T-helper 17 cell (primary cell): ENCODE results near the gene CRLF2. TPM values are rescaled to one million over a fixed set of nuclear protein-coding genes. Genes with fewer than 3 reads are reported as not detected.
"Not testable (repeated sequence)": the region's sequence is repeated elsewhere in the genome, so short reads cannot be mapped to it uniquely, and the experiment has no call there.

Experiments
- ATAC-seq: fragments of 150-1000 bp; cut with Tn5 transposase; 2 replicates; pipeline ENCODE4 v1.10.0; 2021; ENCODE audit warnings: mild to moderate bottlenecking, moderate library complexity
- DNase-seq, 3 donors: peaks; one replicate each; pipeline versions ENCODE4 v3.0.0 to v3.0.0-alpha.2; 2020 to 2021
- H3K9me3 ChIP-seq: one replicate; pipeline ENCODE4 v1.7.0; 2013; ENCODE audit warnings: low read length, mild to moderate bottlenecking; ENCODE audit not compliant: control insufficient read depth, poor library complexity, severe bottlenecking
- H3K27ac Mint-ChIP-seq: one replicate; pipeline ENCODE4 v1.8.0; 2022; ENCODE audit warnings: mild to moderate bottlenecking, moderate library complexity, mixed read lengths
- H3K27me3 Mint-ChIP-seq: one replicate; pipeline ENCODE4 v1.8.0; 2022; ENCODE audit warnings: mixed read lengths
- H3K36me3 Mint-ChIP-seq: one replicate; pipeline ENCODE4 v1.8.0; 2022; ENCODE audit warnings: low read depth, mixed read lengths
- H3K4me1 Mint-ChIP-seq: one replicate; pipeline ENCODE4 v1.8.0; 2022; ENCODE audit warnings: mild to moderate bottlenecking, mixed read lengths
- H3K4me3 Mint-ChIP-seq: one replicate; pipeline ENCODE4 v1.8.0; 2022; ENCODE audit warnings: mild to moderate bottlenecking, moderate library complexity, mixed read lengths
- total RNA-seq, 4 donors: library from RNA in 2 of 4; stranded (reverse) in 2 of 4; gene quantifications; one replicate each; pipeline ENCODE4 v1.2.3 and lab custom pipeline; 2022 to 2026

The CRLF2 gene
- total RNA-seq, 2 donors from 2014 or later = 0.26 to 0.40 TPM

DNA sequence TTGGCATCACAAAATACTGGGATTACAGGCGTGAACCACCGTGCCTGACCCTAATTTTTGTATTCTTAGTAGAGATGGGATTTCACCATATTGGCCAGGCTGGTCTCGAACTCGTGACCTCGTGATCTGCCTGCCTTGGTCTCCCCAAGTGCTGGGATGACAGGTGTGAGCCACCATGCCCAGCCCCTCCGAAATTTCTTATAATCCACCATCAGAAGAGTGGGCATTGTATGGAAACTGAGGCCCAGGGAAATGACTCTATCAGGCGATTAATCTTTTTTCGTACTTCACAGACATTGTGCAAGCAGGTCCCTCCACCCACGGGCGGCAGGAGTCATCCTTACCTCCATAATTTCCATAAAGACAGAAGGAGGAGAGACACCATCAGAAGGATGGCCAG is 16.0 kb downstream of the CRLF2 start:
- DNase-seq (no peak), ATAC-seq (no peak)
- no peaks in the 10 kb centered on the region for H3K4me1 Mint-ChIP-seq
- H3K4me3 Mint-ChIP-seq = no peak overlapping the region
- H3K27me3 Mint-ChIP-seq = no peaks in the 10 kb centered on the region
- H3K27ac Mint-ChIP-seq = no peak overlapping the region
- no peaks in the 10 kb centered on the region for H3K9me3 ChIP-seq
- H3K36me3 Mint-ChIP-seq = no peaks in the 10 kb centered on the region

DNA sequence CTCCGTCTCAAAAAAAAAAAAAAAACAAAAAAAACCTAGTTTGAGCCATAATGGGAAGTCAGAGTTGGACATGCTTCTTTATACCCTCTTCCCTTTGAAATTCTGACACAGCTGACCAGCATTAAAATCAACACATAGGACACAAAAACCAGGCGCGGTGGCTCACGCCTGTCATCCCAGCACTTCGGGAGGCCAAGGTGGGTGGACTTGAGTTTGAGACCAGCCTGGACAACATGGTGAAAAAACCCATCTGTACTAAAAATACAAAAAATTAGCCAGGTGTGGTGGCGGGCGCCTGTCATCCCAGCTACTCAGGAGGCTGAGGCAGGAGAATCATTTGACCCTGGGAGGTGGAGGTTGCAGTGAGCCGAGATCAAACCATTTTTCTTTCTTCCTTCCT is 20.3 kb downstream of the CRLF2 start:
- not testable (repeated sequence) for H3K27ac Mint-ChIP-seq

DNA sequence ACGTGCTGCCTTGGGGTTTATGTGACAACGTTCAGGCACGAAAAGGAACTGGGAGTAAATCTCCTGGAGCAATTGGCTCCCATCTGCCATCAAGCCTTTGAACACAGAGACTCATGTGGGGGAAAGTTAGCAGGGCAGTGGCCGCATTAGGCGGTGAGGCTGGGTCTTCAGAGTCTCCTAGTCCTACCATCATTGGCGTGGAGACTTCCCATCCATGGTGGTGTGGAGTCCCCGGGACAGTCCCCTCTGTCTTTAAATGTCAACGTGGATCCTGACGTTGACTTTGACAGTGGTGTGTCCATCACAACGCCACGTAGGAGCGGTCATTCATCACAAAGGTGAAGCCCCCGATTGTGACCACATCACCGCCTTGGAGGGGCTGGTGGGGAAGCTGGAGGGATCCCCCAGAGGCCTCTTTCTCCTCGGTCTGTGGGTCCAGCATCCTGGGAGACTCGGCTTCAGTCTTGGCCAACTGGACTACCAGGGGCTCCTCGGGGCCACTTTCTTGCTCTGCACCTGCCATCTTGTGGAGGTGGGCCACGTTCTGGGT is 21.8 kb downstream of the CRLF2 start:
- ATAC-seq (no peak), DNase-seq (no peak)
- H3K4me3 Mint-ChIP-seq = no peak overlapping the region

More for the DNA sequence above, 20.3 kb downstream of the CRLF2 start:
- not testable (repeated sequence) for ATAC-seq, H3K36me3 Mint-ChIP-seq, H3K4me3 Mint-ChIP-seq, H3K9me3 ChIP-seq, H3K4me1 Mint-ChIP-seq, H3K27me3 Mint-ChIP-seq, DNase-seq

DNA sequence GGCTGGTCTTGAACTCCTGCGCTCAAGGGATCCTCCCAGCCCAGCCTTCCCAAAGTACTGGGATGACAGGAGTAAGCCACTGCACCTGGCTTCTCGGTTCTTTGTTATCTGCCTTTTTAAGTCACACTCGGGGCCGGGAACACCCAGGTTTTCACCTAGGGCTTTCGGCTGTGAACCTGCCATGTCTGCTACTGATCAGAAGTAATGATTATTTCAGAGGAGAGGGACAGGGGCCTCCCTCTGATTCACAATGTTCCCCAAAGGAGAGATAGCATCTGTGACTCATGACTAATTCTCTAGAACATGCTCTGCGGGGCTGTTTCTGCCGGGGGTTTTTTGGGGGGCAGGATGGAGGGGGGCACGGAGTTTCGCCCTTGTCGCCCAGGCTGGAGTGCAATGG is 26.9 kb downstream of the CRLF2 start:
- Mint-ChIP-seq H3K27ac (no peak overlapping the region), H3K4me1 (no peaks in the 10 kb centered on the region), H3K4me3 (no peak overlapping the region), H3K36me3 (no peaks in the 10 kb centered on the region), H3K27me3 (no peaks in the 10 kb centered on the region)
- no peaks in the 10 kb centered on the region for H3K9me3 ChIP-seq
- no peak for DNase-seq
- ATAC-seq = no peak

More for the DNA sequence above, 21.8 kb downstream of the CRLF2 start:
- Mint-ChIP-seq H3K27ac (no peak overlapping the region), H3K4me1 (no peaks in the 10 kb centered on the region), H3K27me3 (no peaks in the 10 kb centered on the region), H3K36me3 (no peaks in the 10 kb centered on the region)
- H3K9me3 ChIP-seq = no peaks in the 10 kb centered on the region

DNA sequence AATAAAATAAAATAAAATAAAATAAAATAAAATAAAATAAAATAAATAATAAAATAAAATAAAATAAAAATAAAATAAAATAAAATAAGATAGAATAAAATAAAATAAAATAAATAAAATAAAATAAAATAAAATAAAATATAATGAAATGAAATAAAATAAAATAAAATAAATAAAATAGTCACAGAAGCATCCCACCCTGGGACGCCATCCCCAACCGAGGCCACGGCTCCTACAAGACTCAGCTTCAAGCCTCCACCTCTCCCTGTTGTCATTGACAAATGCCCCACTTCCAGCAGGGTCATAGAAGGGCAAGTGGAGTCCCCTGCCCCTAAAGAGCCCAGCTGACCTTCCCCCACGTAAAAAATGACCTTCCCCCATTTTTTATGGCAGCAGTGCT is 30.2 kb downstream of the CRLF2 start:
- Mint-ChIP-seq H3K4me1 (no peaks in the 10 kb centered on the region), H3K4me3 (no peak overlapping the region), H3K27me3 (no peaks in the 10 kb centered on the region), H3K27ac (no peak overlapping the region), H3K36me3 (no peaks in the 10 kb centered on the region)
- ATAC-seq (no peak), DNase-seq (no peak)
- H3K9me3 ChIP-seq = no peaks in the 10 kb centered on the region

DNA sequence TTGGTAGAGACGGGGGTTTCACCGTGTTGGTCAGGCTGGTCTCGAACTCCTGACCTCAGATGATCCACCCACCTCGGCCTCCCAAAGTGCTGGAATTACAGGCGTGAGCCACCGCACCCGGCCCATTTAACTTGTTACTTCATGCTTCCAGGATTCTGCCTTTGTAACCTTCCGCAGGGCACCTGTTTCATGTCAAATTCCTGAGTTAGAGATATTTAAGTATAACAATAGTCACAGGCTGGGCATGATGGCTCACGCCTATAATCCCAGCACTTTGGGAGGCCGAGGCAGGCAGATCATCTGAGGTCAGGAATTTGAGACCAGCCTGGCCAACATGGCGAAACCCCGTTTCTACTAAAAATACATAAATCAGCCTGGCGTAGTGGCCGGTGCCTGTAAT is 30.8 kb downstream of the CRLF2 start:
- ATAC-seq, H3K4me1 Mint-ChIP-seq, H3K36me3 Mint-ChIP-seq, H3K27me3 Mint-ChIP-seq, H3K27ac Mint-ChIP-seq, DNase-seq, H3K9me3 ChIP-seq, H3K4me3 Mint-ChIP-seq: not testable (repeated sequence)

DNA sequence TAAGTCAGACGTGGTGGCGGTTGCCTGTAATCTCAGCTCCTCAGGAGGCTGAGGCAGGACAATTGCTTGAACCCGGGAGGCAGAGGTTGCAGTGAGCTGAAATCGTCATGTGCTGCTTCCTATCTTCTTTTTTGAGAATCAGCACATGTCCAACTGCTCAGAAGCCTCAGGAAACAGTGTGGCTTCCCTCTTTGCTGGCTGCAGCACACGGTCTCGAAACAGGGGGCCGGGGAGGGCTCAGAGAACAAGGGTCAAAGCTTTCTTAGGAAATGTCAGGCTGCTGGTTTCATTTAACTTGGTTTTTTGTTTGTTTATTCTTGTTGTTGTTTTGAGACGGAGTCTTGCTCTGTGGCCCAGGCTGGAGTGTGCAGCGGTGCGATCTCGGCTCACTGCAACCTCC is 31.3 kb downstream of the CRLF2 start:
- H3K27me3 Mint-ChIP-seq = no peaks in the 10 kb centered on the region
- no peaks in the 10 kb centered on the region for H3K9me3 ChIP-seq
- H3K27ac Mint-ChIP-seq = no peak overlapping the region
- H3K4me1 Mint-ChIP-seq = no peaks in the 10 kb centered on the region
- DNase-seq (no peak), ATAC-seq (no peak)
- H3K4me3 Mint-ChIP-seq = no peak overlapping the region
- H3K36me3 Mint-ChIP-seq = no peaks in the 10 kb centered on the region

DNA sequence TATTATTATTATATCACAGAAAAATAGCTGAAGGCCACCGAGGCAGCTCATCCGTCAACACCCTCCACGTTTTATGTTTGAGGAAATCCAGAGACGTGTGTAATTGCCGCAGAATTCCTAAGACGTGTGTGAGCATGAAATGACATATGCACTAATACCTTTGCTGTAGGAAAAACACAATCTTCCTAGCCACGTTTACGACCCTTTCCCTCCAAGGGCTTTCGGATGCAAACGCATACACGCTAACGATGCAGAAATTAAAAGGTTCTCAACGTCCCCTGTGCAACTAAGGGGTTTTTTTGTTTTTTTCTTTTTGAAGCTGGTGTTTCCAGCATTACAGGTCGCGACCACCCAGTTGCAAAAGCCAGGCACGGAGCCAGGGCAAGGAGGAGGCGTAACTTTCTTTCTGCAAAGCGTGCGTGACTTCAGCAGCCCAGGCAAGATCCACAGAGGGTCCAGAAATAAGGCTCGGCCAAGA is 33.8 kb downstream of the CRLF2 start:
- no peaks in the 10 kb centered on the region for H3K27me3 Mint-ChIP-seq
- DNase-seq (no peak), ATAC-seq (no peak)
- no peaks in the 10 kb centered on the region for H3K9me3 ChIP-seq
- no peak overlapping the region for H3K27ac Mint-ChIP-seq
- H3K36me3 Mint-ChIP-seq = no peaks in the 10 kb centered on the region
- no peaks in the 10 kb centered on the region for H3K4me1 Mint-ChIP-seq
- H3K4me3 Mint-ChIP-seq = no peak overlapping the region

DNA sequence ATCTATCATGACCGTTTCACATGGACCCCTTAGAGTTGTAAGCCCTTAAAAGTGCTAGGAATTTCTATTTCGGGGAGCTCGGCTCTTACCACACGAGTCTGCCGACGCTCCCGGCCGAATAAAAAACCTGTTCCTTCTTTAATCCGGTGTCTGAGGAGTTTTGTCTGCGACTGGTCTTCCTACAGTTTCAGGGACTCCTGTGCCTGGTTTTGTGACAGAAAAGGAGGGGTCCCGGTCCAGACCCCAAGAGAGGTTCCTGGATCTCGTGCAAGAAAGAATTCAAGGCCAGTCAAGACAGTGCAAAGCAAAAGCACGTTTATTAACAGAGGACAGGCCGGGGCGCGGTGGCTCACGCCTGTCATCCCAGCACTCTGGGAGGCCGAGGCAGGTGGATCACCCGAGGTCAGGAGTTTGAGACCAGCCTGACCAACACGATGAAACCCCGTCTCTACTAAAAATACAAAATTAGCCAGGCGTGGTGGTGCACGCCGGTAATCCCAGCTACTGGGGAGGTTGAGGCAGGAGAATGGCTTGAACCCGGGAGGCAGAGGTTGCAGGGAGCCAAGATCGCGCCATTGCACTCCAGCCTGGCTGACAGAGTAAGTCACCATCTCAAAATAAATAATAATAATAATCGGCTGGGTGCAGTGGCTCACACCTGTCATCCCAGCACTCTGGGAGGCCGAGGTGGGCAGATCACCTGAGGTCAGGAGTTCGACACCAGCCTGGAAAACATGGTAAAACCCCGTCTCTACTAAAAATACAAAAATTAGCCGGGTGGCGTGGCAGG is 35.7 kb downstream of the CRLF2 start:
- H3K4me3 Mint-ChIP-seq = peak overlapping the region; percentile 21
- H3K36me3 Mint-ChIP-seq, H3K9me3 ChIP-seq, H3K27me3 Mint-ChIP-seq, DNase-seq, ATAC-seq, H3K4me1 Mint-ChIP-seq: not testable (repeated sequence)
- peak overlapping the region; percentile 16 for H3K27ac Mint-ChIP-seq

DNA sequence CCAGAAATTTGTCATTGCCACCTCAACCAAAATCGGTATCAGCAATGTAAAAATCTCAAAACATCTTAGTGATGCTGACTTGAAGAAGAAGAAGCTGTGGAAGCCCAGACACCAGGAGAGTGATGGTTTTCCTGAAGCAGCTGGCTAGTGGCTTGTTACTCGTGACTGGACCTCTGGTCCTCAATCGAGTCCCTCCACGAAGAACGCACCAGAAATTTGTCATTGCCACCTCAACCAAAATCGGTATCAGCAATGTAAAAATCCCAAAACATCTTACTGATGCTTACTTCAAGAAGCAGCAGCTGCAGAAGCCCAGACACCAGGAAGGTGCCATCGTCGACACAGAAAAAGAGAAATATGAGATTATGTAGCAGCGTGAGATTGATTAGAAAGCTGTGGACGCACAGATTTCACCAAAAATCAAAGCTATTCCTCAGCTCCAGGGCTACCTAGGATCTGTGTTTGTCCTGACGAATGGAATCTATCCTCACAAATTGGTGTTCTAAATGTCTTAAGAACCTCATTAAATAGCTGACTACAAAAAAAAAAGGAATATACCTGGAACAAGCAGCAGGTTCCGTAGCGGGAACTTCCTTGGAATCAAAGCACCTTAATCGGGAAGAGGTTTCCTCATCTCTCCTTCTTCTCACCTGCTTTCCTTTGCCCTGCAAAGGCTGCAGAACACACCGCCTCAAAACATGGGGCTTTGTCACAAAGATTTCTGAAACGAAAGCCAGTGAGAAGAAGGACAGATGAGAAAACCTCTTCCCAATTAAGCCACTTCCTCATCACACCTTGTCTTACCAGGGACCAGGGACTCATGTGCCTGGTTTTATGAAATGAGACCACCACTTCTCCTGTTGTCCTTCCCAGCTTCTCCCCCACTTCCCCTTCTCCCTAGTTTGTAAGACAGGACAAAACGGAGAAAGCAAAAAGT is 37.6 kb downstream of the CRLF2 start:
- not testable (repeated sequence) for H3K27ac Mint-ChIP-seq, H3K9me3 ChIP-seq

DNA sequence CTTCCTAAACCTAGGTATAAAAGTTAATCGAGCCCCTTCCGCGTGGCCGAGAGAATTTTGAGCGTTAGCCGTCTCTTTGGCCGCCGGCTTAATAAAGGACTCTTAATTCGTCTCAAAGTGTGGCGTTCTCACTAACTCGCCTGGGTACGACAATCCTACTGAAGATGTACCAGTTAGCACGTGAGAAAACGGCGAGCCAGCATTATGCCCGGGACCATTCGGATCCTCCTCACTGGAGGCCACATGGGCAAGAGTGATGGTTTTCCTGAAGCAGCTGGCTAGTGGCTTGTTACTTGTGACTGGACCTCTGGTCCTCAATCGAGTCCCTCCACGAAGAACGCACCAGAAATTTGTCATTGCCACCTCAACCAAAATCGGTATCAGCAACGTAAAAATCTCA is 39.0 kb downstream of the CRLF2 start:
- not testable (repeated sequence) for DNase-seq, H3K27ac Mint-ChIP-seq, H3K9me3 ChIP-seq, ATAC-seq, H3K4me1 Mint-ChIP-seq, H3K36me3 Mint-ChIP-seq, H3K4me3 Mint-ChIP-seq
- H3K27me3 Mint-ChIP-seq = peaks cover 12% of the 10 kb centered on the region

More for the DNA sequence above, 37.6 kb downstream of the CRLF2 start:
- not testable (repeated sequence) for H3K36me3 Mint-ChIP-seq, DNase-seq, H3K4me1 Mint-ChIP-seq, ATAC-seq, H3K4me3 Mint-ChIP-seq
- H3K27me3 Mint-ChIP-seq = peaks cover 12% of the 10 kb centered on the region

DNA sequence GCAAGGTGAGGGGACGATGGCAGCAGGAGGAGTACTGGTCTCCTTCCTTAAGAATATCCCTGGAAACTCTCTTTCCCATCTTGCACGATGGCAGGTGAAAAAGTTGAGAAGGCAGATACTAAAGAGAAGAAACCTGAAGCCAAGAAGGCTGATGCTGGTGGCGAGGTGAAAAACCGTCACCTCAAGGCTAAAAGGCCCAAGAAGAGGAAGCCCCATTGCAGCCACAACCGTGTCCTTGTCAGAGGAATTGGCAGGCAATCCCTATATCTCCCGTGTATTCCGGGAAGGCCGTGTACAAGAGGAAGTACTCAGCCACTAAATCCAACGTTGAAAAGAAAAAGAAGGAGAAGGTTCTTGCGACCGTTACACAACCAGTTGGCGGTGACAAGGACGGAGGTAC is 40.0 kb downstream of the CRLF2 start:
- Mint-ChIP-seq H3K27me3 (peaks cover 12% of the 10 kb centered on the region), H3K4me3 (no peak overlapping the region), H3K27ac (peak overlapping the region; percentile 49), H3K4me1 (no peaks in the 10 kb centered on the region), H3K36me3 (no peaks in the 10 kb centered on the region)
- no peaks in the 10 kb centered on the region for H3K9me3 ChIP-seq
- DNase-seq (no peak), ATAC-seq (no peak)

DNA sequence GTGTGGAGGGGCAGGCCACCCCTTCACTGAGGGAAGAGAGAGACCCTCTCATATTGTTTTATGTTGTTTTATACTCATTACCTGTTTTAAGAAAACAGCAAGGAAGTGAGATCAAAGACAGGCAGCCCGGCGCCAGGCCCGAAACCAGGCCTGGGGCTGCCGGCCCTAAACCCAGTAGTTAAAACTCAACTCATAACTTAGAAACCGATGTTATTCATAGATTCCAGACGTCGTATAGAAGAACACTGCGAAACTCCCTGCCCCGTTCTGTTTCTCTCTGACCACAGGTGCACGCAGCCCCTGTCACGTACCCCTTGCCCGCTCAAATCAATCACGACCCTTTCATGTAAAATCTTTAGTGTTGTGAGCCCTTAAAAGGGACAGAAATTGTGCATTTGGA is 40.5 kb downstream of the CRLF2 start:
- H3K4me1 Mint-ChIP-seq, H3K9me3 ChIP-seq, ATAC-seq, H3K36me3 Mint-ChIP-seq, H3K4me3 Mint-ChIP-seq, DNase-seq: not testable (repeated sequence)
- H3K27me3 Mint-ChIP-seq = peaks cover 12% of the 10 kb centered on the region
- H3K27ac Mint-ChIP-seq = peak overlapping the region; percentile 49
